ENCODE measurements around the gene KCTD18.

The KCTD18 gene

DNA sequence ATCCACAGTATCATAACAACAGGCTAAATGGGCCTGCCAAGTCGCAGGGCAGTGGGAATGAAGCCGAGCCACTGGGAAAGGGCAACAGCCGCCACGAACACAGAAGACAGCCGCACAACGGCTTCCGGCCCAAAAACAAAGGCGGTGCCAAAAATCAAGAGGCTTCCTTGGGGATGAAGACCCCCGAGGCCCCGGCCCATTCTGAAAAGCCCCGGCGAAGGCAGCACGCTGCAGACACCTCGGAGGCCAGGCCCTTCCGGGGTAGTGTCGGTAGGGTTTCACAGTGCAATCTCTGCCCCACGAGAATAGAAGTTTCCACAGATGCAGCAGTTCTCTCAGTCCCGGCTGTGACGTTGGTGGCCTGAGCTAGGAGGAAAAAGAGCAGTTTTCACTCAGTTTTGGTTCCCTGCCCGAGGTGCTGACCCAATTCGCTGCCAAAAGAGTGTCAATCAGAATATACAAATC is 32.2 kb downstream of the KCTD18 start:
- TF ChIP-seq TAF1 (IDR thresholded peaks at IDR 0.05; ENCODE audit: borderline replicate concordance, insufficient read depth, low read length) (no peak), SIN3A (IDR thresholded peaks at IDR 0.05; ENCODE audit: borderline replicate concordance, insufficient read depth, low read length) (no peak), FOXP2 (optimal IDR thresholded peaks at IDR 0.05; ENCODE audit: borderline replicate concordance, extremely low read depth, extremely low read length, insufficient read depth) (no peak), REST (IDR thresholded peaks at IDR 0.05; ENCODE audit: insufficient read depth in 1 of 2, low read depth in 2 of 2, low read length in 2 of 2) (no peak), POLR2AphosphoS5 (IDR thresholded peaks at IDR 0.05; ENCODE audit: low read depth, low read length) (no peak)

DNA sequence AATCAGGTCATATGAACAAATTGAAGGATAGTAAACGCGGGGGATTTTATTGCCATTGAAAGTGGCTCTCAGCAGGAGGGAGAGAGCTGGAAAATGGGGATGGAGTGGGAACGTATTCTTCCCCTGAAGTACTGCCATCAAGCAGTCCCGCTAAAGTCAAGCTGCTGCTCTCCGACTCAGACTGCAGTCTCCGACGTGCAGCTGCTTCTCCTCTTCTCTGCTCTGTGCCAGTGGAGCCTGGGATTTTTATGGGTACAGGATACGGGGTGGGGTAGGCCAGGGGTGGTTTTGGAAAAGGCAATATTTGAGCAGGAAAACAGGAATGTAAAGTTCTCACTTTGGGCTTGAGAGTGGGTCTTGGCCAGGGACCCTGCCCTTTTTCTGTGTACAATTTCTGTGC is 33.0 kb downstream of the KCTD18 start:
- no peak for TF ChIP-seq POLR2AphosphoS5 (IDR thresholded peaks at IDR 0.05; ENCODE audit: low read depth, low read length)
- TF ChIP-seq SIN3A (IDR thresholded peaks at IDR 0.05; ENCODE audit: borderline replicate concordance, insufficient read depth, low read length): no peak
- no peak for TF ChIP-seq FOXP2 (optimal IDR thresholded peaks at IDR 0.05; ENCODE audit: borderline replicate concordance, extremely low read depth, extremely low read length, insufficient read depth)
- TF ChIP-seq TAF1 (IDR thresholded peaks at IDR 0.05; ENCODE audit: borderline replicate concordance, insufficient read depth, low read length): no peak
- TF ChIP-seq REST (IDR thresholded peaks at IDR 0.05; ENCODE audit: insufficient read depth in 1 of 2, low read depth in 2 of 2, low read length in 2 of 2): no peak

DNA sequence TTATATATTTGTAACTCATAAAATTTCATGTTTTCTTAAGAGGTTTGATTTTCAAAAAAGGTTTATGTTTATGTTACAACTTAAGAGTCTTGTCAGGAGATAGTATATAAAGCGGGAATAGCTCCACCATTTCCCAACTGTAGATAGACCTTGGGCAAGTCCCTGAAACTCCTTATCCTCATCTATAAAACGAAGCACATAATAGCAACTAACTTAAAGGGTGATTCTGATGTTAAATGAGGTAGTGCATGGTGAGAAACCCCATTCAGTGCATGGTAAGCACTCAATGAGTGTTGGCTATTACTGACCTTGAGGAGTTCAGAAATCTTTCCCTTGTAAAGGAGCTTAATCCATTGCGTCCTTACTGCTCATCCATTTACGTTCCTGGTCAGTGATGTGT is 34.1 kb downstream of the KCTD18 start:
- TF ChIP-seq TAF1 (IDR thresholded peaks at IDR 0.05; ENCODE audit: borderline replicate concordance, insufficient read depth, low read length) (no peak), REST (IDR thresholded peaks at IDR 0.05; ENCODE audit: insufficient read depth in 1 of 2, low read depth in 2 of 2, low read length in 2 of 2) (no peak), POLR2AphosphoS5 (IDR thresholded peaks at IDR 0.05; ENCODE audit: low read depth, low read length) (no peak), FOXP2 (optimal IDR thresholded peaks at IDR 0.05; ENCODE audit: borderline replicate concordance, extremely low read depth, extremely low read length, insufficient read depth) (no peak), SIN3A (IDR thresholded peaks at IDR 0.05; ENCODE audit: borderline replicate concordance, insufficient read depth, low read length) (no peak)

DNA sequence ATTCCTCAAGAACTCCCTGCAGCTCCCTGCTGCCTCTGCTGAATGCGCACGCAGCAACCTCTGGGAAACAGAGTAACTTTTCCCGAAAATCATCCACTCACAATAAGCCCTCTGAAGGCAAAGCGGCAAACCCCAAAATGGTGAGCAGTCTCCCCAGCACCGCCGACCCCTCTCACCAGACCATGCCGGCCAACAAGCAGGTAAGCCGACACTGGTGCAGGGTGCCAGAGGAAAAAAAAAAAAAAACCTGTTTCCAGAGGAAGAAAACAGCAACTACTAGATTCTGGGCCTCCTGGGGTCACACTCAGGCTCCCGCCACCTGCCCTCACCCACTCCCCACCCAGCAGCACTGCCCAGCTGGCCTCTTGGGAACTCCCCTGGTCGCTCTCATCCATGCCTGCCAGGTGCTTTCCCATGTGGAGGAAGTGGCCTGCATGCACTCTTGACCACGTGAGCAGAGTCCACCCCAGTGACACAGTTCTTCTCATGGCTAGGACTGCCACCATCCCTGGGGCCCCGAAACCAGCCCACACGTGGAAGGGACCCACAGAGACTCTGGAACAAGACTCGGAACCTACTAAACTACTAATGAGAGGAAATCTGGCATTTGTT is 36.9 kb downstream of the KCTD18 start:
- TF ChIP-seq TAF1 (IDR thresholded peaks at IDR 0.05; ENCODE audit: borderline replicate concordance, insufficient read depth, low read length): no peak
- TF ChIP-seq SIN3A (IDR thresholded peaks at IDR 0.05; ENCODE audit: borderline replicate concordance, insufficient read depth, low read length): no peak
- no peak for TF ChIP-seq REST (IDR thresholded peaks at IDR 0.05; ENCODE audit: insufficient read depth in 1 of 2, low read depth in 2 of 2, low read length in 2 of 2)
- no peak for TF ChIP-seq FOXP2 (optimal IDR thresholded peaks at IDR 0.05; ENCODE audit: borderline replicate concordance, extremely low read depth, extremely low read length, insufficient read depth)
- TF ChIP-seq POLR2AphosphoS5 (IDR thresholded peaks at IDR 0.05; ENCODE audit: low read depth, low read length): no peak
